Tibial nerve (tissue), 4 donors: ENCODE results near the gene ROCK2.

Experiments used
- EP300 ChIP-seq, 2 donors: sonication (generic); formaldehyde crosslinking; IDR thresholded peaks; one replicate each; pipeline ENCODE4 v1.6.1; 2017; ENCODE audit warnings: antibody characterized with exemption in 2 of 2, mild to moderate bottlenecking in 1 of 2
- POLR2A ChIP-seq, 2 donors: fragments of 450-650 bp; IDR thresholded peaks; one replicate each; pipeline ENCODE4 v1.6.1; 2017; ENCODE audit warnings: antibody characterized with exemption in 2 of 2, mild to moderate bottlenecking in 2 of 2, moderate library complexity in 2 of 2
- TF ChIP-seq, protein P1 (sequence below), 5 experiments: fragments of 200-600 bp in 3 of 5; fragments of 450-650 bp in 2 of 5; sonication (generic) in 3 of 5; IDR thresholded peaks; one replicate each; pipeline ENCODE4 v1.5.1; 2016 to 2019; ENCODE audit warnings: antibody characterized with exemption in 5 of 5, mild to moderate bottlenecking in 3 of 5, moderate library complexity in 2 of 5

DNA sequence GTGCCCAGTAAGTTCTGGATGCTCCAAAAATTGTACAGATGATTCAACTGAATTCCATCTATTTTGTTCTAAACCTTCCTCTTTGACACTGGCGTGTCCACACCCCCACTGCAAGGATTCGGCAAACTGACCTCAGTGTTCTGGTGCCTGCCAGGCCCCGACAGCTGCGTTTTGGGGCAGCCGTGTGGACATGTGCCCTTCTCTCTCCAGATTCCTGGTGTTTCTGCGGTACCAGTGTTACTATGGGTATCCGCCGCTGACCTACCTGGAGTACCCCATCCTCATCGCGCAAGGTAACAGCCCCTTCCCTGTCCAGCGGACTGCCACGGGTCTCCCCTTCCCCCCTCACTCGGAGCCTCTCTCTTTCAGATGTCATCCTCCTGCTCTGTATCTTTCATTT lies 184.2 kb downstream of the ROCK2 start:
- TF ChIP-seq, protein P1, sequence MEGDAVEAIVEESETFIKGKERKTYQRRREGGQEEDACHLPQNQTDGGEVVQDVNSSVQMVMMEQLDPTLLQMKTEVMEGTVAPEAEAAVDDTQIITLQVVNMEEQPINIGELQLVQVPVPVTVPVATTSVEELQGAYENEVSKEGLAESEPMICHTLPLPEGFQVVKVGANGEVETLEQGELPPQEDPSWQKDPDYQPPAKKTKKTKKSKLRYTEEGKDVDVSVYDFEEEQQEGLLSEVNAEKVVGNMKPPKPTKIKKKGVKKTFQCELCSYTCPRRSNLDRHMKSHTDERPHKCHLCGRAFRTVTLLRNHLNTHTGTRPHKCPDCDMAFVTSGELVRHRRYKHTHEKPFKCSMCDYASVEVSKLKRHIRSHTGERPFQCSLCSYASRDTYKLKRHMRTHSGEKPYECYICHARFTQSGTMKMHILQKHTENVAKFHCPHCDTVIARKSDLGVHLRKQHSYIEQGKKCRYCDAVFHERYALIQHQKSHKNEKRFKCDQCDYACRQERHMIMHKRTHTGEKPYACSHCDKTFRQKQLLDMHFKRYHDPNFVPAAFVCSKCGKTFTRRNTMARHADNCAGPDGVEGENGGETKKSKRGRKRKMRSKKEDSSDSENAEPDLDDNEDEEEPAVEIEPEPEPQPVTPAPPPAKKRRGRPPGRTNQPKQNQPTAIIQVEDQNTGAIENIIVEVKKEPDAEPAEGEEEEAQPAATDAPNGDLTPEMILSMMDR (IDR thresholded peaks at IDR 0.05) = no peak
- no peak for TF ChIP-seq POLR2A (IDR thresholded peaks at IDR 0.05)
- no peak for TF ChIP-seq EP300 (IDR thresholded peaks at IDR 0.05)
